Mononuclear cell (primary cell): Measurements from ENCODE around the gene COG4. TPM values are rescaled to one million over a fixed set of nuclear protein-coding genes. Genes with fewer than 3 reads are reported as not detected.
"Not testable (repeated sequence)": the region's sequence is repeated elsewhere in the genome, so short reads cannot be mapped to it uniquely, and the experiment has no call there.

Source experiments
- H3K27me3 ChIP-seq: 2 replicates; pipeline ENCODE4 v1.6.0; 2011; ENCODE audit warnings: low read length, control low read depth; ENCODE audit not compliant: insufficient read depth
- H3K4me1 ChIP-seq: 2 replicates; pipeline ENCODE4 v1.5.1; 2011; ENCODE audit warnings: mild to moderate bottlenecking, low read length, control low read depth; ENCODE audit not compliant: insufficient read depth
- H3K4me3 ChIP-seq: 2 replicates; pipeline ENCODE4 v1.5.1; 2011; ENCODE audit warnings: mild to moderate bottlenecking, low read length, moderate library complexity
- H3K9me3 ChIP-seq: 2 replicates; pipeline ENCODE4 v1.5.1; 2011; ENCODE audit warnings: low read depth, mild to moderate bottlenecking, control low read depth, low read length
- total RNA-seq: library from RNA; depleted of rRNA; stranded (reverse); fragments of >200 nt; gene quantifications from one replicate; pipeline ENCODE4 v1.2.3, GENCODE V29; 2012

The COG4 gene
- total RNA-seq, 1 donor: 19.2 TPM

DNA sequence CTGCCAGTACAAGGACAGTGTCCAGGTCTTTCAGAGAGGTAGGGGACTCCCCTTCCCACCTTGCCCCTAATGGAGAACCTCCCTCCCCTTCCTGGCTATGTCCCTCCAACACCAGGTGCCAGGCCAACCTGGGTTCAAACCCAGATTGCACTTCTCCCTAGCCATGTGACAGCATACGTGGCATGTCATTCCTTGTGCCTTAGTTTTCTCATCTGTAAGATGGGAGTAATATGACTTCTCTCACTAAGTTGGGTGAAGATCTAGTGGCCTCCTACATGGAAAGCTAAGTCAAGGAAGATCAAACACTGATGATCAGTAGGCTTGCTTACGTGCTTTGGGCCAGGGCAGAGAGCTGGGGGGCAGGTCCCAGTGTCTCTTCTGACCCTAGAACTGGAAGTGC, 60.1 kb downstream of the COG4 start:
- Histone ChIP-seq H3K9me3 (no peaks in the 10 kb centered on the region), H3K4me1 (no peaks in the 10 kb centered on the region), H3K4me3 (no peak overlapping the region), H3K27me3 (no peaks in the 10 kb centered on the region)

DNA sequence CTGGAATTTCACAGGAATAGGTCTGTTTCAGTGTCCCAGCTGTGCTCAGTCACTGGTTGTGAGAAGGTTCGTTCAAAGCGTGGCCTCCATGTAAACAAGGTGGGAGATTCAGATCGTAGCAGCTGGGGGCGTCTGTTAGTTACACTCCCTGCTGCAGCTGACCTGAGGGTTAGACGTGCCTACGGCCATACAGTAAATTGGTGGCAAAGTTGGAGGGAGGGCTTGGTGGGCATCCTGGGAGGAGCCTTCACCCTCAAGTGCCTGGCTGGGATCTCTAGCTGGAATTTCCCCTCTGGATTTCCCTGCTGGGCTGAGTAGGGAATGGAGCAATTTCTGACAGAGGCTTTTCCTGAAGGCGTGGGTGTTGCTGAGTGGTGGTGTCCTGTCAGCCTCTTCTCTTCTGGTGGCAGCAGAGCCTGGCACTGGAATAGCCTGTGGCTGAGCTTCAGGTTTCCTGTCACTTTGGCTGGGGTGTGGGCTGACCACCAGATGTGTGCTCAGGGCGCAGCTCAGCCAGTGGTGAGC, 62.6 kb downstream of the COG4 start:
- Histone ChIP-seq H3K27me3 (no peaks in the 10 kb centered on the region), H3K4me3 (no peak overlapping the region), H3K9me3 (no peaks in the 10 kb centered on the region), H3K4me1 (peaks cover 4% of the 10 kb centered on the region)

DNA sequence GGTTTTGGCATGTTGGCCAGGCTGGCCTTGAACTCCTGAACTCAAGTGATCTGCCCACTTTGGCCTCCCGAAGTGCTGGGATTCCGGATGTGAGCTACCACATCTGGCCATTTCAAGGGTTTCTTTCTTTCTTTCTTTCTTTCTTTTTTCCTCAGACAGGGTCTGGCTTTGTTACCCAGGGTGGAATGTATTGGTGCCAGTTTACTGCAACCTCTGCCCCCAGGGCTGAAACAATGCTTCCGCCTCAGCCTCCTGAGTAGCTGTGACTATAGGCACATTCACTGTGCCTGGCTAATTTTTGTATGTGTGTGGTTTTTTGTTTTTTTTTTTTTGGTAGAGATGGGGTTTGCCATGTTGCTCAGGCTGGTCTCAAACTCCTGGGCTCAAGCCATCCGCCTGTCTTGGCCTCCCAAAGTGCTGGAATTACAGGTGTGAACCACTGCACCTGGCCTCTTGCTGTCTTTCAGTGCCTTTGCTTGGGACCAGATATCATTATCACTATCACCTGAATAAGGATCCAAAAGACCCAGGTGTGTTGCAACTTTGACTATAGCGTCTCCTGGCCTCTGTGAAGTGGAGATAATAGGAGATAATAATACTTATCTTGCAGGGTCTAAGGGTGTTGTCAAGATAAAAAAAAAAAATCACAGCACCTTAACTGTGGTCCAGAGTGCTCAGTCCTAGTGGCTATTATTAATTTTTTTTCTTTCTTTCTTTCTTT, 65.7 kb downstream of the COG4 start:
- H3K9me3 ChIP-seq: no peaks in the 10 kb centered on the region
- H3K4me3 ChIP-seq: no peak overlapping the region
- no peaks in the 10 kb centered on the region for H3K27me3 ChIP-seq
- H3K4me1 ChIP-seq: peaks cover 20% of the 10 kb centered on the region

DNA sequence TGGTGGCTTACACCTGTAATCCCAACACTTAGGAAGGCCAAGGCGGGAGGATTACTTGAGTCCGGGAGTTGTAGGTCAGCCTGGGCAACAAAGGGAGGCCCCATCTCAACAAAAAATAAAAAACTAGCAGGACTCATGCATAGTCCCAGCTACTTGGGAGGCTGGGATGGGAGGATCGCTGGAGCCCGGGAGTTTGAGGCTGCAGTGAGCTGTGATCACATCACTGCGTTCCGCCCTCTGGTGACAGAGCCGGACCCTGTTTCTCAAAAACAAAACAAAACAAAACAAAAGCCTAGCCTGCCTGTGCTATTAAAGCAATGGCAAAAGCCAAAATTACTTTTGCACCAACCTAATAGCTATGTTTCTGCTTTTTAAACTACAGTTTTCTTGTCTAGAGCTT, 67.4 kb downstream of the COG4 start:
- Histone ChIP-seq H3K9me3 (no peaks in the 10 kb centered on the region), H3K4me1 (peaks cover 20% of the 10 kb centered on the region), H3K4me3 (no peak overlapping the region)

DNA sequence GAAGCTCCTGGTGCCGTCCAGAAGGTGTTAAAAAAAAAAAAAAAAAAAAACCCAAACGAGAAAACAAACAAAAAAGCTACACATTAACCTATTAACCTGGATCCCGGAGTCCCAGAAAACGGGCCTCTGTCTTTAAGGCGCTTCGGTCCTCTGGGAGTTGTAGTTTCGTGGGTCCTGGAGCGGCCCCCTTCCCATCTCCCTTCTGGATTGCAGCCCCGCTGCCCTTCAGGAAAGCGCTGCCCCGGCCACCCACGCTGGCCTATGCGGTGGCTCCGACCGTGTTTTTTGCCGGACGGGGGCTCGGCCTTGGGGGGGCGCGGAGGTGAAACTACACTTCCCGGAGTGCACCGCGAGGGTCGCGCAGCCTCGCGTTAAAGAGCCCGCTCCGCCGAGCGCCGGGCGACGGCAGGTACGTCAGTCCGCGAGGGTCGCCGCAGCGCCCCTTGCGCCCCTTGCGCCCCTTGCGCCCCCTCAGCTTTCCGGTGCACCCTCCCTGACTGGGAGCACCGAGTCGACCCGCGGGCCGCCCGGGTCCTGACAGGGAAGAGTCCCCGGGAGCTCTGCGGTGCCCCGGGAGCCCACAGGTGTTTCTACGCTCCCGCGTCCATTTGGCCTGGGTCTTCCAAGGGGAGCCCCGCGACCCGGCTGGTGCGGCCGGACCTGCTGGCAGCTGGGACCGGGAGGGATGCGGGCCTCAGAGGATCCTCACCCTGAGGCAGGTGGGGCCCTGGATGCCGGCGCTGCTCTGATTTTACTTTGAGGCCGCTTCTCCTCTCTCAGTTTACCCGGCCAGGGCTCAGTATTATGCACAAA, 68.9 kb downstream of the COG4 start, which contains the start of gene FCSK:
Gene FCSK (plus strand): TSS at position 374 of the 813 bp plus-strand sequence. CDS start 8,596 bp downstream, outside the sequence.
- Histone ChIP-seq H3K4me1 (peaks cover 20% of the 10 kb centered on the region), H3K27me3 (no peaks in the 10 kb centered on the region), H3K4me3 (peak within 1 kb of the TSS; percentile 86), H3K9me3 (no peaks in the 10 kb centered on the region)

More for the DNA sequence above, 67.4 kb downstream of the COG4 start:
- H3K27me3 ChIP-seq: no peaks in the 10 kb centered on the region

DNA sequence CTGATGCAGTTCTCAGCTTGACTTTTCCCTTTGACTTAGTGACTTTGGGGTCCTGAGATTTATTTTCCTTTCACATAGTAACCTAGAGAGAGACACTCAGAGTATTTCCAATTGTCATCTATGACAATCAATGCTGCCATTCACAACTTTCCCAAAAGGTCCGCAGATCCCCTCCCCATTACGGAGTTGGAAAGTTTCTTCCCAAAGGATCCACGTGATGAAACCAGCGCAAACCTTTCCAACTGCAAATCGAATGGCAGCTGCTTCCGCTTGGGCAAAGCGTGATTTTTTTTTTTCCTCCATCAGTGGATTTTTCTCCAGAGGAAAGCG, 69.5 kb downstream of the COG4 start:
- H3K4me3 ChIP-seq: peak overlapping the region; percentile 86
- H3K4me1 ChIP-seq: peaks cover 20% of the 10 kb centered on the region
- no peaks in the 10 kb centered on the region for H3K27me3 ChIP-seq
- H3K9me3 ChIP-seq: no peaks in the 10 kb centered on the region

DNA sequence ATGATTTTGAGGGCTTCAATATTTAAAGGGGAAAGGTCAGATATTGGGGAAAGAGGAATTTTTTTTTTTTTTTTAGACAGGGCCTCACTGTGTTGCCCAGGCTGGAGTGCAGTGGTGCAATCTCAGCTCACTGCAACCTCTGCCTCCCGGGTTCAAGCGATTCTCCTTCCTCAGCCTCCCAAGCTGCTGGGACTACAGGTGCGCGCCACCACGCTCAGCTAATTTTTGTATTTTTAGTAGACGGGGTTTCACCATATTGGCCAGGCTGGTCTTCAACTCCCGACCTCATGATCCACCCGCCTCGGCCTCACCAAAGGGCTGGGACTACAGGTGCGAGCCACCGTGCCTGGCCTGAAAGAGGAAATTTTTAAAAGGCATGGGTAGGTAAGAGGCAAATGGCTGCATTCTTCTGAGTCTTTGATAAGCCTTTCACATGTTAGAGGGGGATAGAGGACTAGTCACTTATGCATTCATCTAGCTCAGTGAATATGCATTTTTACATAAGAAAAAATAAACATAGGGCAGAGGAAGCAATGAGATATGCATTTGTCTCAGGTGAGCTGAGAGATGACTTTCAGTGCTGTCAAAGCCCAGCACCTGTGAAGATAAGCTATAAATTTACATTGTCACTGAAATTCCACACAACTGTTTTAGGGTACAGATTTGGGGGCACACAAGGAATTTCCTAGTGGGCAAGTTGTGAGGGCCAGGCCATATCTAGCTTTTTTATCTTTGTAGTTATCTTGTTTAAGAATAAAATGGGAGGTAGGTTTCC, 70.0 kb downstream of the COG4 start:
- Histone ChIP-seq H3K4me1 (peaks cover 20% of the 10 kb centered on the region), H3K27me3 (no peaks in the 10 kb centered on the region), H3K4me3 (peak overlapping the region; percentile 86), H3K9me3 (no peaks in the 10 kb centered on the region)

DNA sequence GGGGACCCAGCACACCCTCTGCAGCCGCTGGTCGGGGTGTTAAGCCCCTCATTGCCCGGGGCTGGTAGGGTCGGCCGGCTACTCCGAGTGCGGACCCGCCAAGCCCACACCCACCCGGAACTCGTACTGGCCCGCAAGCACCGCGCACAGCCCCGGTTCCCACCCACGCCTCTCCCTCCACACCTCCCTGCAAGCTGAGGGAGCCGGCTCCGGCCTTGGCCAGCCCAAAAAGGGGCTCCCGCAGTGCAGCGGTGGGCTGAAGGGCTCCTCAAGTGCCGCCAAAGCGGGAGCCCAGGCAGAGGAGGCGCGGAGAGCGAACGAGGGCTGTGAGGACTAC, 72.4 kb downstream of the COG4 start:
- H3K27me3 ChIP-seq, H3K4me3 ChIP-seq, H3K9me3 ChIP-seq: not testable (repeated sequence)
- peaks cover 18% of the 10 kb centered on the region for H3K4me1 ChIP-seq

DNA sequence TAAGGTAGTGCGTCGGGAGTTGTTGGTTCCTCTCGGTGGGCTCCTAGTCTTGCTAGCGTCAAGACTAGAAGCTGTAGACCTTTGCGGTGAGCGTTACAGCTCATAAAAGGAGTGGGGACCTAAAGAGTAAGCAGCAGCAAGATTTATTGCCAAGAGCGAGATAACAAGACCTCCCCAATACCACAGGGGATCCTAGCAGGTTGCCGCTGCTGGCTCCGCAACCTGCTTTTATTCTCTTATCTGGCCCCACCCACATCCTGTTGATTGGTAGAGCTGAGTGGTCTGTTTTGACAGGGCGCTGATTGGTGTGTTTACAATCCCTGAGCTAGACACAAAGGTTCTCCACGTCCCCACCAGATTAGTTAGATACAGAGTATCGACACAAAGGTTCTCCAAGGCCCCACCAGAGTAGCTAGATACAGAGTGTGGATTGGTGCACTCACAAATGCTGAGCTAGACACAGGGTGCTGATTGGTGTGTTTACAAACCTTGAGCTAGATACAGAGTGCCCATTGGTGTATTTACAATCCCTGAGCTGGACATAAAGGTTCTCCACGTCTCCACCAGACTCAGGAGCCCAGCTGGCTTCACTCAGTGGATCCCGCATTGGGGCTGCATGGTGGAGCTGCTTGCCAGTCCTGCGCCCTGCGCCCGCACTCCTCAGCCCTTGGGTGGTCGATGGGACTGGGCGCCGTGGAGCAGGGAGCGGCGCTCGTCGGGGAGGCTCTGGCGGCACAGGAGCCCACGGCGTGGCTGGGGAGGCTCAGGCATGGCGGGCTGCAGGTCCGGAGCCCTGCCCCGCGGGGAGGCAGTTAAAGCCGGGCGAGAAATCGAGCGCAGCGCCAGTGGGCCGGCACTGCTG, 73.0 kb downstream of the COG4 start:
- H3K9me3 ChIP-seq, H3K4me3 ChIP-seq, H3K27me3 ChIP-seq: not testable (repeated sequence)
- H3K4me1 ChIP-seq: peaks cover 12% of the 10 kb centered on the region

DNA sequence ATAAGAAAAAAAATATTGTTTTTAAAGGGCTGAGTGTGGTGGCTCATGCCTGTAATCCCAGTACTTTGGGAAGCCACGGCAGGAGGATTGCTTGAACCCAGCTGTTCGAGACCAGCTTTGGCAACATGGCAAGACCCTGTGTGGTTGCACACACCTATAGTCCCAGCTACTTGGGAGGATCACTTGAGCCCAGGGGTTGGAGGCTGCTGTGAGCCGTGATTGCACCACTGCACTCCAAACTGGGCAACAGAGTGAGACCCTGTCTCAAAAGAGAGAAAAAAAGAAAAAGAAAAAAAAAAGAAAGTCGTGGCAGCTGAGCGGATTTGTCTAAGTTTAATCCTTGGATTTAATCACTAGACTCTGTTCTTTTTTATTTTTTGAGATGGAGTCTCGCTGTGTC, 75.3 kb downstream of the COG4 start:
- Histone ChIP-seq H3K4me3 (no peak overlapping the region), H3K9me3 (no peaks in the 10 kb centered on the region), H3K27me3 (no peaks in the 10 kb centered on the region), H3K4me1 (no peaks in the 10 kb centered on the region)

DNA sequence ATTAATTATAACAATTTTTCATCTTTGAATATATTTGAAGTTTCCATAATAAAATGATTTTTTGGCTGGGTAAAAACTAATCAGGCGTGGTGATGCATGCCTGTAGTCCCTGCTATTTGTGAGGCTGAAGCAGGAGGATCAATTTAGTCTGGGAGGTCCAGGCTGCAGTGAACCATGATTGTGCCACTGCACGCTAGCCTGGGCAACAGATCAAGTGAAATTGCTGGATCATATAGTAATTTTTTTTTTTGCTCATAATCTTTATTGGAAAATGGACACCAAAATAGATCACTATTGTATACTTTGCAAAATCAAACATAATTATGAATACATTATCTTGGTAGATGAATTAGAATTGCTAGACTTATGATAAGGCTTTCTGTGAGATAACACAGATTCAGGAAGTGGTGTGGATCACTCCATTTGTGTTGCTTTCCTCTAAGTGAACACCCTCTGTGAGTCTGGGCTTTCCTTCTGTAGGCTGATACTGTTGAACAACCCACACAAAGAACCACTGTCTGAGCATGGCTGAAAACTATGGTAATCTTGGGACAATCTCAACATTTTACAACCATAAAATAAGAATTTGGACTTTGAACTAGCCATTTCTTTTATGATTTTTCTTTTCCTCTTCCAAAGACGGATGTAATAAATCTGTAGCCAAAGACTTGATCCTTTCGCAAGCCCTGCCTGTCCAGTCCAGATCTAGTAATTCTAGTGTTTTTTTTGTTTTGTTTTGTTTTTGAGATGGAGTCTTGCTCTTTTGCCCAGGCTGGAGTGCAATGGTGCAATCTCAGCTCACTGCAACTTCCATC, 78.9 kb downstream of the COG4 start:
- Histone ChIP-seq H3K27me3 (no peaks in the 10 kb centered on the region), H3K4me1 (peaks cover 6% of the 10 kb centered on the region), H3K4me3 (no peak overlapping the region), H3K9me3 (no peaks in the 10 kb centered on the region)

DNA sequence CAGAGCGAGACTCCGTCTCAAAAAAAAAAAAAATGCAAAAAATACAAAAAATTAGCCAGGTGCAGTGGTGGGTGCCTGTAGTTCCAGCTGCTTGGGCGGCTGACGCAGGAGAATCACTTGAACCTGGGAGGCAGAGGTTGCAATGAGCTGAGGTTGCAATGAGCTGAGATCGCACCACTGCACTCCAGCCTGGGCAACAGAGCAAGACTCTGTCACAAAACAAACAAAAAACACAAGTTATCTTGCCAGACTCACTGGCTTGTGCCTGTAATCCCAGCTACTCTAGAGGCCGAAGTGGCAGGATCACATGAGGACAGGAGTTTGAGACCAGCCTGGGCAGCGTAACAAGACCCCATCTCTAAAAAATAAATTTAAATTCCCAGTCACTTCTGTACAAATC, 81.0 kb downstream of the COG4 start:
- Histone ChIP-seq H3K4me1 (peaks cover 18% of the 10 kb centered on the region), H3K4me3 (no peak overlapping the region), H3K9me3 (no peaks in the 10 kb centered on the region), H3K27me3 (no peaks in the 10 kb centered on the region)

DNA sequence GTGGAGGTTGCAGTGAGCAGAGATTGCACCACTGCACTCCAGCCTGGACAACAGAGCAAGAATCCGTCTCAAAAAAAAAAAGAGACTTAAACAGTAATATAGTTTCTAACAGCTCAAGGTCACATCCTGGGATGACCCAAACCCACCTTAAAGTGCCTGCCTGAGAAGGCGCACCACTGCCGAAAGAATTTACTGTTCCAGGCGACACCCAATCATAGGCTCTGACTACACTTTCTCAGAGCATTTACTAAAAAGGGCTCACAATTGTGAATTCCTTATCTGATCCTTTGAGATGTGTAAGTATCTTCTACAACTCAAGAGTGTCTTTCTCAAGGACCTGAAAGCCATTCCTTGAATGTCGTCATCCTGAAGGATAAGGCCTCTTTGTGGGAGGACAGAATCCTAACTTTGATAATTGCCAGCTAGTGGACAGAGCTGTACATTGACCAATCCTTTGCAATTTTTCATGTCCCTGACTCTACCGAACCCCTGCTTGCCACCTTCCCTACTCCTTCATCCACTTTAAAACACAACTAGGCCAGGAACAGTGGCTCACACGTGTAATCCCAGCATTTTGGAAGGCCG, 81.9 kb downstream of the COG4 start:
- Histone ChIP-seq H3K27me3 (no peaks in the 10 kb centered on the region), H3K9me3 (no peaks in the 10 kb centered on the region), H3K4me1 (peaks cover 26% of the 10 kb centered on the region), H3K4me3 (no peak overlapping the region)
